OCI-LY3 (cell line): ENCODE data around the gene LDLRAD4.

ENCODE experiments used
- H2AFZ ChIP-seq: fragments of 200-600, 300-600 bp; shearing (Covaris generic); 2 replicates; pipeline ENCODE4 v1.6.0; 2014; ENCODE audit warnings: antibody characterized with exemption, low read depth, low read length
- H3K27ac ChIP-seq: fragments of 200-600, 300-600 bp; sonication (generic); 2 replicates; pipeline ENCODE4 v1.5.1; 2014; ENCODE audit warnings: mild to moderate bottlenecking, low read length, moderate library complexity, mixed read lengths
- H3K27me3 ChIP-seq: fragments of 200-600, 300-600 bp; sonication (generic); 2 replicates; pipeline ENCODE4 v1.6.1; 2014; ENCODE audit warnings: low read depth, low read length, mixed read lengths
- H3K36me3 ChIP-seq: fragments of 200-600, 300-600 bp; sonication (generic); replicated peaks from 2 replicates; pipeline ENCODE3; 2014; ENCODE audit warnings: low read depth, low read length, mixed read lengths
- H3K4me1 ChIP-seq: fragments of 300-600, 200-600 bp; sonication (generic); 2 replicates; pipeline ENCODE4 v1.6.1; 2014; ENCODE audit warnings: low read length, mixed read lengths
- H3K4me2 ChIP-seq: fragments of 200-600, 300-600 bp; sonication (generic); 2 replicates; pipeline ENCODE4 v1.6.1; 2014; ENCODE audit warnings: low read length, mixed read lengths
- H3K4me3 ChIP-seq: fragments of 300-600, 200-600 bp; sonication (generic); 2 replicates; pipeline ENCODE4 v1.5.1; 2014; ENCODE audit warnings: antibody characterized with exemption, mild to moderate bottlenecking, low read length, moderate library complexity
- H3K79me2 ChIP-seq: fragments of 300-600, 200-600 bp; shearing (Covaris generic); 2 replicates; pipeline ENCODE4 v1.6.1; 2014; ENCODE audit warnings: mild to moderate bottlenecking, low read length, mixed read lengths
- H3K9ac ChIP-seq: fragments of 300-600, 200-600 bp; shearing (Covaris generic); 2 replicates; pipeline ENCODE4 v1.6.0; 2014; ENCODE audit warnings: mild to moderate bottlenecking, low read length, moderate library complexity
- H3K9me3 ChIP-seq: fragments of 200-600, 300-600 bp; shearing (Covaris generic); 2 replicates; pipeline ENCODE4 v1.6.1; 2014; ENCODE audit warnings: low read length, mixed read lengths; ENCODE audit not compliant: insufficient read depth
- H4K20me1 ChIP-seq: fragments of 200-600, 300-600 bp; sonication (generic); 2 replicates; pipeline ENCODE4 v1.6.1; 2016; ENCODE audit warnings: low read length, mixed read lengths; ENCODE audit not compliant: insufficient read depth
- CTCF ChIP-seq: fragments of 200-600, 300-600 bp; sonication (generic); IDR thresholded peaks from 2 replicates; pipeline ENCODE4 v1.5.1; 2014; ENCODE audit warnings: antibody characterized with exemption, low read length, low read depth
- EZH2phosphoT487 ChIP-seq: fragments of 200-600 bp; shearing (Covaris generic); IDR thresholded peaks from 2 replicates; pipeline ENCODE4 v1.6.1; 2018; ENCODE audit warnings: antibody characterized with exemption, mixed run types, low read depth

The LDLRAD4 gene

GRCh38 chr18:13471198-13471845 lies 252.8 kb downstream of the LDLRAD4 start:
- Histone ChIP-seq H3K27me3 (no peaks in the 10 kb centered on the region), H3K36me3 (no peaks in the 10 kb centered on the region), H3K79me2 (no peaks in the 10 kb centered on the region), H4K20me1 (no peaks in the 10 kb centered on the region), H3K9ac (no peak overlapping the region), H3K27ac (no peak overlapping the region), H3K4me2 (no peak overlapping the region), H3K4me3 (no peak overlapping the region), H2AFZ (no peak overlapping the region), H3K9me3 (no peaks in the 10 kb centered on the region), H3K4me1 (no peaks in the 10 kb centered on the region)
- TF ChIP-seq CTCF (no peak), EZH2phosphoT487 (no peak)

- H3K27ac ChIP-seq = no peak overlapping the region
- no peaks in the 10 kb centered on the region for H3K27me3 ChIP-seq
- H3K4me3 ChIP-seq = no peak overlapping the region
- no peaks in the 10 kb centered on the region for H3K9me3 ChIP-seq
- TF ChIP-seq CTCF (no peak), EZH2phosphoT487 (no peak)
- H3K9ac ChIP-seq = no peak overlapping the region
- no peaks in the 10 kb centered on the region for H3K4me1 ChIP-seq
- no peaks in the 10 kb centered on the region for H4K20me1 ChIP-seq
- H2AFZ ChIP-seq = no peak overlapping the region
- H3K79me2 ChIP-seq = no peaks in the 10 kb centered on the region
- no peaks in the 10 kb centered on the region for H3K36me3 ChIP-seq
- no peak overlapping the region for H3K4me2 ChIP-seq
These were observed 253.5 kb downstream of the LDLRAD4 start for GRCh38 chr18:13471971-13472628.

- H3K9ac ChIP-seq = no peak overlapping the region
- H2AFZ ChIP-seq = no peak overlapping the region
- H3K79me2 ChIP-seq = no peaks in the 10 kb centered on the region
- no peaks in the 10 kb centered on the region for H3K36me3 ChIP-seq
- H3K27me3 ChIP-seq = 0 out of 2 replicates have a peak, but pooled peaks cover 4% of the 10 kb centered on the region
- H3K27ac ChIP-seq = no peak overlapping the region
- H3K4me3 ChIP-seq = no peak overlapping the region
- H3K4me1 ChIP-seq = no peaks in the 10 kb centered on the region
- H3K4me2 ChIP-seq = no peak overlapping the region
- TF ChIP-seq CTCF = no peak
- no peak for TF ChIP-seq EZH2phosphoT487
- H3K9me3 ChIP-seq = no peaks in the 10 kb centered on the region
- H4K20me1 ChIP-seq = no peaks in the 10 kb centered on the region
These were observed 255.2 kb downstream of the LDLRAD4 start for GRCh38 chr18:13473751-13474150.

GRCh38 chr18:13474336-13474735 lies 255.8 kb downstream of the LDLRAD4 start:
- H3K79me2 ChIP-seq = no peaks in the 10 kb centered on the region
- H3K27me3 ChIP-seq = 0 out of 2 replicates have a peak, but pooled peaks cover 4% of the 10 kb centered on the region
- H2AFZ ChIP-seq = no peak overlapping the region
- no peak overlapping the region for H3K9ac ChIP-seq
- H3K4me2 ChIP-seq = no peak overlapping the region
- H3K36me3 ChIP-seq = no peaks in the 10 kb centered on the region
- H3K9me3 ChIP-seq = no peaks in the 10 kb centered on the region
- no peaks in the 10 kb centered on the region for H3K4me1 ChIP-seq
- TF ChIP-seq EZH2phosphoT487 (no peak), CTCF (no peak)
- no peak overlapping the region for H3K27ac ChIP-seq
- no peaks in the 10 kb centered on the region for H4K20me1 ChIP-seq
- H3K4me3 ChIP-seq = no peak overlapping the region
